ENCODE results near the gene GMDS. TPM values are rescaled to one million over a fixed set of nuclear protein-coding genes. Genes with fewer than 3 reads are reported as not detected.

GMDS gene
- total and polyA plus RNA-seq, 2 of the 4 experiments (the other 2 are of a cell fraction), result 7.3 to 21.9 TPM

DNA sequence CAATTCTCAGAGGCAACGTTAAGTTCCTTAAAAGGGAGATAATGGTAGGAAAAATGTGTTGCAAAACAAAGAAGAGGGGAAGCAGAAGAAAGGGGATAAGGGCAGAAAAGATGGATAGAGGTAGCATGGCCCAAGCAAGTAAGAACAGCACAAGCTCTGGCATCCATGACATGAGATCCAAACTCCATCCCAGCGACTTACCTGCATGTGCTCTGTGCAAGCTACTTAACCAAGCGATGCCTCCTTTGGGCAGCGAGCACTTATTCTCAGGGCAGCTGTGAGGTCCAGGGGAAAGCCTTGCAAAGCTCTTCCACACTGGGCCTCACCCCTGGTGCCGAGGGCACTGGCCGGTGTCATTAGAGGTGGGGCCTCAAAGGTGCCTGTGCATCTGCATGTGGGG, 340.5 kb downstream of the GMDS start:
- ATAC-seq (ENCODE audit: low read depth) (no peak), DNase-seq (no peak)
- Histone ChIP-seq H3K79me1 (ENCODE audit: low read depth in 1 of 2, low read length in 2 of 2) (peaks cover 0 to 9% of the 10 kb centered on the region in 2 experiments; a peak in 2 of 4 replicates), H2BK20ac (ENCODE audit: low read depth, low read length) (no peak overlapping the region), H3K27me3 (ENCODE audit: control insufficient read depth, insufficient read depth, low read length) (no peaks in the 10 kb centered on the region), H2AK9ac (replicated peaks; ENCODE audit: low read depth, low read length, poor library complexity) (no peak overlapping the region), H2BK5ac (ENCODE audit: low read depth, low read length, poor library complexity, severe bottlenecking) (no peak overlapping the region), H2BK120ac (ENCODE audit: low read depth, low read length) (no peak overlapping the region), H4K8ac (ENCODE audit: low read depth in 2 of 2, low read length in 2 of 2) (no peak overlapping the region), H4K20me1 (ENCODE audit: insufficient read depth, low read length) (no peaks in the 10 kb centered on the region), H3K4me2 (ENCODE audit: low read depth, low read length) (no peak overlapping the region), H3K27ac (ENCODE audit: insufficient read depth, low read length) (no peak overlapping the region), H3K4me1 (ENCODE audit: control insufficient read depth, insufficient read depth, low read length) (peaks cover 2% of the 10 kb centered on the region; the same call in 1 of the 2 replicates), H2BK15ac (ENCODE audit: low read depth, low read length) (no peak overlapping the region), H3K56ac (ENCODE audit: extremely low read depth, insufficient read depth, low read length) (no peak overlapping the region), H3K14ac (replicated peaks; ENCODE audit: low read depth, low read length) (no peak overlapping the region), H3K9me1 (ENCODE audit: insufficient read depth, low read length) (peaks cover 12% of the 10 kb centered on the region; the same call in 1 of the 2 replicates), H4K91ac (ENCODE audit: insufficient read depth, low read depth, low read length) (no peak overlapping the region), H3K36me3 (ENCODE audit: control insufficient read depth, insufficient read depth, low read length) (no peaks in the 10 kb centered on the region), H3K9me3 (ENCODE audit: control insufficient read depth, insufficient read depth, low read length) (no peaks in the 10 kb centered on the region), H3K18ac (ENCODE audit: low read depth, low read length) (no peak overlapping the region), H3K4ac (ENCODE audit: low read depth, low read length) (no peak overlapping the region), H2AFZ (replicated peaks; ENCODE audit: low read length, poor library complexity) (no peak overlapping the region), H3K23ac (ENCODE audit: low read depth, low read length) (no peak overlapping the region), H3K4me3 (ENCODE audit: insufficient read depth, low read depth, low read length) (no peak overlapping the region), H4K5ac (ENCODE audit: low read depth, low read length) (no peak overlapping the region), H2AK5ac (ENCODE audit: low read depth, low read length) (no peak overlapping the region), H3K9ac (ENCODE audit: low read depth, low read length) (no peak overlapping the region)
- no TSS peak for BruUV-seq (replicated peaks)
- TF ChIP-seq, protein P1, sequence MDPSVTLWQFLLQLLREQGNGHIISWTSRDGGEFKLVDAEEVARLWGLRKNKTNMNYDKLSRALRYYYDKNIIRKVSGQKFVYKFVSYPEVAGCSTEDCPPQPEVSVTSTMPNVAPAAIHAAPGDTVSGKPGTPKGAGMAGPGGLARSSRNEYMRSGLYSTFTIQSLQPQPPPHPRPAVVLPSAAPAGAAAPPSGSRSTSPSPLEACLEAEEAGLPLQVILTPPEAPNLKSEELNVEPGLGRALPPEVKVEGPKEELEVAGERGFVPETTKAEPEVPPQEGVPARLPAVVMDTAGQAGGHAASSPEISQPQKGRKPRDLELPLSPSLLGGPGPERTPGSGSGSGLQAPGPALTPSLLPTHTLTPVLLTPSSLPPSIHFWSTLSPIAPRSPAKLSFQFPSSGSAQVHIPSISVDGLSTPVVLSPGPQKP (IDR thresholded peaks at IDR 0.05; ENCODE audit: borderline replicate concordance, low read depth, low read length), result no peak
- TF ChIP-seq, protein P2, sequence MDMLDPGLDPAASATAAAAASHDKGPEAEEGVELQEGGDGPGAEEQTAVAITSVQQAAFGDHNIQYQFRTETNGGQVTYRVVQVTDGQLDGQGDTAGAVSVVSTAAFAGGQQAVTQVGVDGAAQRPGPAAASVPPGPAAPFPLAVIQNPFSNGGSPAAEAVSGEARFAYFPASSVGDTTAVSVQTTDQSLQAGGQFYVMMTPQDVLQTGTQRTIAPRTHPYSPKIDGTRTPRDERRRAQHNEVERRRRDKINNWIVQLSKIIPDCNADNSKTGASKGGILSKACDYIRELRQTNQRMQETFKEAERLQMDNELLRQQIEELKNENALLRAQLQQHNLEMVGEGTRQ (IDR thresholded peaks at IDR 0.05; ENCODE audit: low read depth, low read length), result no peak
- no peak for TF ChIP-seq BHLHE40 (IDR thresholded peaks at IDR 0.05; ENCODE audit: low read depth, low read length)
- no peak for TF ChIP-seq MAZ (IDR thresholded peaks at IDR 0.05; ENCODE audit: borderline replicate concordance, low read depth, low read length)
- no peak for TF ChIP-seq FOS (IDR thresholded peaks at IDR 0.05; ENCODE audit: low read depth, low read length)
- no peak for TF ChIP-seq CEBPB (IDR thresholded peaks at IDR 0.05; ENCODE audit: low read depth, low read length)
- dilution Hi-C loops (cut with HindIII; ENCODE audit: low sequenced_read_pairs, unreplicated experiment), result no loop called here
- ChIA-PET CTCF (no interaction called here), POLR2A (ENCODE audit: unreplicated experiment) (no interaction called here)
- in situ Hi-C loops (cut with MboI; ENCODE audit: low sequenced_read_pairs), result no loop called here
- intact Hi-C loops (cut with micrococcal nuclease), result no loop called here
- WGBS, 2 experiments (ENCODE audit: extremely low coverage in 2 of 2, insufficient read length in 1 of 2), result 100% methylated on average over 2 of the region's 6 CpGs; no CpG with 5 or more reads in 1 of the 2 experiments
